IPS-20b (cell line): ENCODE data around the gene SF3B3.

Experiments
- H3K27ac ChIP-seq: one replicate; pipeline ENCODE4 v1.5.1; 2013; ENCODE audit warnings: low read length
- H3K27me3 ChIP-seq: 2 replicates; pipeline ENCODE4 v1.6.1; 2013; ENCODE audit warnings: mild to moderate bottlenecking, low read length, inconsistent platforms; ENCODE audit not compliant: insufficient read depth
- H3K36me3 ChIP-seq: 2 replicates; pipeline ENCODE4 v1.6.1; 2013; ENCODE audit warnings: low read depth, mild to moderate bottlenecking, inconsistent platforms, low read length, moderate library complexity; ENCODE audit not compliant: insufficient read depth
- H3K4me1 ChIP-seq: 2 replicates; pipeline ENCODE4 v1.6.1; 2013; ENCODE audit warnings: mild to moderate bottlenecking, control low read depth, inconsistent platforms, low read length, moderate library complexity; ENCODE audit not compliant: insufficient read depth
- H3K4me3 ChIP-seq: 2 replicates; pipeline ENCODE4 v1.5.1; 2013; ENCODE audit warnings: mild to moderate bottlenecking, low read length, inconsistent platforms
- H3K9ac ChIP-seq: 2 replicates; pipeline ENCODE4 v1.6.1; 2013; ENCODE audit warnings: low read depth, mild to moderate bottlenecking, inconsistent platforms, low read length, moderate library complexity
- H3K9me3 ChIP-seq: 2 replicates; pipeline ENCODE4 v1.6.1; 2013; ENCODE audit warnings: mild to moderate bottlenecking, low read depth, low read length, inconsistent platforms; ENCODE audit not compliant: insufficient read depth

Gene SF3B3

DNA sequence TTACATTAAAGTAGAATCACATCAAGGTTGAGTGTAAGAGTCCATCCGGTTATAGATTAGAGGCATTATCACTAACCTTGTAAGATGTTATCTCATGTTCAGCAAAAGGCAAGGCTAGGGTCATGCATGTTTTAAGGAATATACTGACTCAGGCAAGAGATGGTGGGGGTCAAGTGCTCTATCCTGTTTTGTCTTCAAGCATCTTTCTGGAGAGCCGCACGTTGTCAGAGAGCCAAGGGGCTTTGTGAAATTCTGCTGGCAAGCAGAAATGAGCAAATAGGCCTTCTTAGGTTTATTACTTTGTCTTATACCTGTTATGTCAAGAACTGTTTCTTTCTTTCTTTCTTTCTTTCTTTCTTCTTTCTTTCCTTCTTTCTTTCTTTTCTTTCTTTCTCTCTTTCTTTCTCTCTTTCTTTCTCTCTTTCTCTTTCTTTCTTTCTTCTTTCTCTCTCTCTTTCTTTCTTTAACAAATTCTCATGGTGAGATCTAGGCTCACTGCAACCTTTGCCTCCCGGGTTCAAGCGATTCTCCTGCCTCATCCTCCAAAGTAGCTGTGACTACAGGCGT is 75.4 kb downstream of the SF3B3 start:
- H3K27ac ChIP-seq = no peak overlapping the region
- no peaks in the 10 kb centered on the region for H3K27me3 ChIP-seq
- H3K36me3 ChIP-seq = no peaks in the 10 kb centered on the region
- no peaks in the 10 kb centered on the region for H3K9me3 ChIP-seq
- no peak overlapping the region for H3K9ac ChIP-seq
- H3K4me3 ChIP-seq = no peak overlapping the region
- no peaks in the 10 kb centered on the region for H3K4me1 ChIP-seq

DNA sequence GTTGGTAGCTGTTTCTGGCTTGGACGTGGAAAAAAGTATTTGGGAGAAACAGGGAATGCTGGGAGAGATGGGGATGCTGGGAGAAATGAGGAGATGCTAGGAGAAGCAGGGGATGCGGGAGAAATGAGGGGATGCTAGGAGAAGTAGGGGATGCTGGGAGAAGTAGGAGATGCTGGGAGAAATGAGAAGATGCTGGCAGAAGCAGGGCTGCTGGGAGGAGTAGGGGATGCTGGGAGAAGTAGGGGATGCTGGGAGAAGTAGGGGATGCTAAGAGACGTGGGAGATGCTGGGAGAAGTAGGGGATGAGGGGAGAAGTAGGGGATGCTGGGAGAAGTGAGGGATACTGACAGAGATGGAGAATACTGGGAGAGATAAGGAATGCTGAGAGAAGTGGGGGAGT is 77.1 kb downstream of the SF3B3 start:
- Histone ChIP-seq H3K4me1 (no peaks in the 10 kb centered on the region), H3K27ac (no peak overlapping the region)

DNA sequence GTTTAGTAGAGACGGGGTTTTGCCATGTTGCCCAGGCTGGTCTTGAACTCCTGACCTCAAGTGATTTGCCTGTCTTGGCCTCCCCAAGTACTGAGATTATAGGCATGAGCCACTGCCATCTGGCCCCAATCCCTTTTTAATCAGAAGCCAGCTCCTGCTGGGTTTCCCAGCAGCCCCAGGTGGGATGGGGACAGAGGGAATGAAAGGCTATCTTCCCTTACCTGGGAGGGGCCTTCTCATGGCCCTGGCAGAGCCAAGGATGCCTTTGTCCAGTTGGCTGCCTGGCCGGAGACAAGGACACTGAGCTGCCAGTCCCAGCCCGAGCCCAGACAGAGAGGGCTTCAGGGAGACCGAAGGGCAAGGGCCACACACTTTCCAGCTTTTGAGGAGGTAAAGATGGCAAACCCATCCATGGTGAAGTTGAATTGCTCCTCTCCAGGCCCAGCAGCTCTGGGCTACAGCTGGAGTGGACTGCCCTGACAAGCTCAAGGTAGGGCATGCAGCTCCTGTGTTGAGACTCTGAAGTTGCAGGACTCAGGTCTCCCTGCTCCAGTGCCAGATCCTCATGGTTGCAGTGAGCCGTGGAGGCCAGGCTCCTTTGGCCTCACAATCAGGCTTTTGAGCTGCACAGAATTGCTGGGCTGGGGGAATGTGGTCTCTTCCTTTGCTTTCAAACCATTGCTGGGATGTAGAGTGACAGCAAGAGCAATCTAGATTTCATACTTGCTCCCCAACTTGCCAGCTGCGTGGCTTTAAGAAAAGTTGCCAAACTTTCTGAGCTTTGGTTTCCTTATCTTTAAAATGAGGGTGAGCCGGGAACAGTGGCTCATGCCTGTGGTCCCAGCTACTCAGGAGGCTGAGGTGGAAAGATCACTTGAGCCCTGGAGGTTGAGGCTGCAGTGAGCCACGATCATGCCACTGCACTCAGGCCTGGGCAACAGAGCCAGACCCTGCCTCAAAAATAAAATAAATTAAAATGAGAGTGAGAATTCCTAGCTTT is 78.3 kb downstream of the SF3B3 start:
- H3K27me3 ChIP-seq = no peaks in the 10 kb centered on the region
- H3K9me3 ChIP-seq = no peaks in the 10 kb centered on the region
- no peaks in the 10 kb centered on the region for H3K4me1 ChIP-seq
- H3K9ac ChIP-seq = no peak overlapping the region
- H3K36me3 ChIP-seq = no peaks in the 10 kb centered on the region
- H3K27ac ChIP-seq = no peak overlapping the region
- H3K4me3 ChIP-seq = no peak overlapping the region

More for the DNA sequence above, 77.1 kb downstream of the SF3B3 start:
- Histone ChIP-seq H3K9me3 (no peaks in the 10 kb centered on the region), H3K36me3 (no peaks in the 10 kb centered on the region), H3K9ac (no peak overlapping the region), H3K27me3 (no peaks in the 10 kb centered on the region), H3K4me3 (no peak overlapping the region)

DNA sequence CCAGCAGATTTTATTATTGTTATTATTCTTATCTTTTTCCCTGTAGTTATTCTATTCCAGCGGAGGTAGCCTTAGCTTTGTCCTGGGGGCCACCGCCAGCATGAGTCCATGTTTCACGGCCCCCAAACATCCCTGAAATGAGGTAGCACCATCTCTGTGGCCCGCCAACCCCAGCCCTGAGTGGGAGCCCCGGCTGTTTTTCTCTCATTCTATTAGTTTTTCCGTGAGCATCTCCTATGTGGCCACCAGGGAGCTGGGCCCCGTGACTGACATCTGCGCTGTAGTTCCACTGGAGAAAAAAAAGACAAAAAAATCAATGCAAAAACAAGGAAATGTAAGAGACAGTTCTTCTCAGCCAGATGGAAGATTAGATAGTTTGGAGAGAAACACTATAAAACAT is 79.2 kb downstream of the SF3B3 start:
- no peaks in the 10 kb centered on the region for H3K27me3 ChIP-seq
- no peak overlapping the region for H3K9ac ChIP-seq
- no peak overlapping the region for H3K4me3 ChIP-seq
- no peak overlapping the region for H3K27ac ChIP-seq
- no peaks in the 10 kb centered on the region for H3K9me3 ChIP-seq
- H3K4me1 ChIP-seq = no peaks in the 10 kb centered on the region
- H3K36me3 ChIP-seq = no peaks in the 10 kb centered on the region

DNA sequence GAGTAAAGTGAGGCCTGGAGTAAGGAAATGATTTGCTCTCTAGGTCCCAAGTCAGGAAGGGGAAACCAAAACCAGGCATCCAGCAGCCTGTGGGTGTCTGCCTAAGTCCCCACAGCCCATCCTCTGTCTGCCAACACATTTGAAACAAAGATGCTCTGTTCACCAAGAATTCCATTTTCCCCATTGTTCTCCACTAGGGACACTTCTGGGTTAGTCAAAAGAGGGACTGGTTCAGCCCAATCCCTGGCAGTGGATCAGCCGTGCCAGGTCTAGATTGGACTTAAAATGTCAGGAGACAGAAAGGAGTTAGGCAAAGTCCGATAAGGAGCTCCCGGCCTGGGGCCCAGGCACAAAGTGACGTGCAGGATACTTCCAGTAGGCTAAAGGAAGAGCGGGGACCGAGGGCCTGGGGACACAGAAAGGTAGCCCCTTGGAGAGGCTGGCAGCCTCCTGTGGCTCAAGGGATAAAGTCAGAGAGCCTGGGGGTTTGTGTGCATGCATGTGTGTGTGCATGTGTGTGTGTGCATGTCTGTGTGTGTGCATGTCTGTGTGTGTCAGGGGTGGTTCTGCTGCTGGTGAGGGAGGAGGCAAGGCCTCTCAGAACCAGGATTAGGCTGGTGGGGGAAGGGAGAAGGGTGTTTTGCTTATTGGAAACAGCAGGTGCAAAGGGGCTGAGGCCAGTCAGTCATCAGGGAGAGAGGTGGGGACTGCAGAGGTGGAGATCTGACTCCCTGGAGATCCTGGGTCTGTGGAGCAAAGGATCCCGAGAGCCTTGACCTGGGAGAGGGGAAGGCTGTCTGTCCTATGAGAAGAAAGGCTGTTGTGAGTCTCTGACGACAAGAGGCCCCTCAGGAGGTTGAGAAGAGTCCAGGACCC is 81.0 kb downstream of the SF3B3 start:
- no peak overlapping the region for H3K27ac ChIP-seq
- H3K36me3 ChIP-seq = no peaks in the 10 kb centered on the region
- no peaks in the 10 kb centered on the region for H3K9me3 ChIP-seq
- H3K9ac ChIP-seq = no peak overlapping the region
- H3K4me1 ChIP-seq = no peaks in the 10 kb centered on the region
- no peak overlapping the region for H3K4me3 ChIP-seq
- H3K27me3 ChIP-seq = no peaks in the 10 kb centered on the region

DNA sequence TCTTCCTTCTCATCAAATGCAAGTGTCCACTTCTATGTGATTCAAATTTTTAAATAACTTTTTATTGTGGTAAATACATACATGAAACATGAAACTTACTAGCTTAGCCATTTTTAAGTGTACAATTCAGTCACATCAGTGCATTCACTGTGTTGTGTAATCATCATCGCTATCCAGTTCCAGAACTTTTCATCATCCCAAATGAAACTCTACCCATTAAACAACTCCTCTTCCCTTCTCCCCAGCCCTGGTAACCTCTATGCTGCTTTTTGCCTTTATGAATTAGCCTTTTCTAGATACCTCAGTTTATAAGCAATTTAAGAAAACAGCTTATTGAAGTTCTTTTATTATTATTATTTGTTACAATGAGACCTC is 81.7 kb downstream of the SF3B3 start:
- Histone ChIP-seq H3K27me3 (no peaks in the 10 kb centered on the region), H3K36me3 (no peaks in the 10 kb centered on the region), H3K4me3 (no peak overlapping the region), H3K9me3 (no peaks in the 10 kb centered on the region), H3K4me1 (no peaks in the 10 kb centered on the region), H3K9ac (no peak overlapping the region), H3K27ac (no peak overlapping the region)

DNA sequence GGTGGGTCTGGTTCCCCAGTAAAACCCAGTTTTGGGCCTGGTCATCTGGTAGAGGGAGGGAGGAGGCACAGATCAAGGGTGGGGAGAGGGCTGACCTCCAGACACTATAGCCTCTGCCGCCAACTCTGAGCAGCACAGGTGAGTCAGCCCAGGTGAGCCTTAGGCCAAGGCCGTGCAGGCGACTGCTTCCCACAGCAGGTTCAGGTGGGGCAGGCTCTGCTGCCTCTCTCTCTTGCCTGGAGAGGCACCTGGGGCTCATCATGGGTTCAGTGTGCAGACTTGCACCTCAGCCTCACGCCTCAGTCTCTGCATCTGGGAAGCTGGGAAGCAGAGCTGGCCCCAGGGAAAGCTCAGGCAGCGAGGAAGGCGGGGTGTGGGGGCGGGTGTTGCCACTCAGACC is 84.9 kb downstream of the SF3B3 start:
- H3K9me3 ChIP-seq = no peaks in the 10 kb centered on the region
- no peaks in the 10 kb centered on the region for H3K27me3 ChIP-seq
- no peak overlapping the region for H3K4me3 ChIP-seq
- no peak overlapping the region for H3K9ac ChIP-seq
- peaks cover 6% of the 10 kb centered on the region for H3K36me3 ChIP-seq
- H3K4me1 ChIP-seq = no peaks in the 10 kb centered on the region
- no peak overlapping the region for H3K27ac ChIP-seq

DNA sequence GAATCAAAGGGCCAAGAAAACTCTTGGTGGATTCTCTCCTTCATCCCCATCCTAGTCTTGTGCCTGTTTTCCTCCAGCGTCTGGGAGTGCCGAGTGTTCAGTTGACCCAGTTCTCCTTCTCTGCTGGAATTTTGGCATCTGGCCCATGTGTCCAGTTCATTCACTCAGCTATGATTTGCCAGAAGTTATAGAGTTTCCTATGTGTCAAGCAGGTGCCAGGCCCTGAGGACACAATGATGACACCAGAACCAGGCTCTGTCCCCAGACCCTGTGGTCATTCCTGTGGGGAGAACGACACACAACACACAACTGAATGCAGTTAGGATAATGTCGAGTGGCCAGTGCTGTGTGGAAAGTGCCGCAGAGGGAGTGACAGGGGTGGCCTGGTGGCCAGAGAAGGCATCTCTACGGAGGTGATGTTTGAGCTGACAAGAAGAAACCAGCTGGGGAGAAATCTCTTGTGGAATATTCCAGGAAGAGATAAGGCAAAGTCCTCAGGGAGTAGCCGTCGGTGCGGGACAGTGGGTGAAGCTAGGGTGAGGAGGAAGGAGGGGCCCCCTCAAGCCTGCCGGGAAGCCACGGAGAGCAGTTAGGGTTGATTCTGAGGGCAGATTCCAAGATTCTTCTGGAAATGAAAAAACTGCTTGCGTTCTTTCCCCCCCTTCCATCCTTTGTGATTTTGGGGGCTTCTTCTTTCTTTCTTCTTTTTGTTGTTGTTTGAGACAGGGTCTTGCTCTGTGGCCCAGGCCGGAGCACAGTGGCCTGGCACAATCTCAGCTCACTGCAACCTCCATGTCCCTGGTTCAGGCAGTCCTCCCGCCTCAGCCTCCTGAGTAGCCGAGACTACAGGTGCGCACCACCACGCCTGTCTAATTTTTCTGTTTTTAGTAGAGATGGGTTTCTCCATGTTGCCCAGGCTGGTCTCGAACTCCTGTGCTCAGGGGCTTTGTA is 86.9 kb downstream of the SF3B3 start:
- Histone ChIP-seq H3K4me3 (no peak overlapping the region), H3K27me3 (no peaks in the 10 kb centered on the region), H3K36me3 (peaks cover 19% of the 10 kb centered on the region), H3K9me3 (no peaks in the 10 kb centered on the region), H3K27ac (no peak overlapping the region), H3K9ac (no peak overlapping the region), H3K4me1 (no peaks in the 10 kb centered on the region)

DNA sequence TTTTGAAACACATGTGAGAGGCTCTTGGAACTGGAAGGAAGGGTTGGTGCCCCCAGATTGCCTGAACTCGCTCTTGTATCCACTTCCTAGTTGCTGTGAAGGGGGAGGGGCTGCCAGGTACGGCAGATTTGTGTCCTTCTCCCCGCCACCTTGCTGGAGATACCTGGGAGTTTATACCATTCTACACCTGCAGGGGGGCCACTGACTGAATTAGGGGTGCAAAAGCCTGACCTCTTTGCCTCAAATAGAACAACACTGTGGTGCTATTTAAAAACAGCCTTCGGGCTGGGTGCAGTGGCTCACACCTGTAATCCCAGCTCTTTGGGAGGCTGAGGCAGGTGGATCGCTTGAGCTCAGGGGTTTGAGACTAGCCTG is 87.6 kb downstream of the SF3B3 start:
- Histone ChIP-seq H3K9ac (no peak overlapping the region), H3K9me3 (no peaks in the 10 kb centered on the region), H3K27ac (no peak overlapping the region), H3K27me3 (no peaks in the 10 kb centered on the region), H3K36me3 (peaks cover 26% of the 10 kb centered on the region), H3K4me3 (no peak overlapping the region), H3K4me1 (no peaks in the 10 kb centered on the region)

DNA sequence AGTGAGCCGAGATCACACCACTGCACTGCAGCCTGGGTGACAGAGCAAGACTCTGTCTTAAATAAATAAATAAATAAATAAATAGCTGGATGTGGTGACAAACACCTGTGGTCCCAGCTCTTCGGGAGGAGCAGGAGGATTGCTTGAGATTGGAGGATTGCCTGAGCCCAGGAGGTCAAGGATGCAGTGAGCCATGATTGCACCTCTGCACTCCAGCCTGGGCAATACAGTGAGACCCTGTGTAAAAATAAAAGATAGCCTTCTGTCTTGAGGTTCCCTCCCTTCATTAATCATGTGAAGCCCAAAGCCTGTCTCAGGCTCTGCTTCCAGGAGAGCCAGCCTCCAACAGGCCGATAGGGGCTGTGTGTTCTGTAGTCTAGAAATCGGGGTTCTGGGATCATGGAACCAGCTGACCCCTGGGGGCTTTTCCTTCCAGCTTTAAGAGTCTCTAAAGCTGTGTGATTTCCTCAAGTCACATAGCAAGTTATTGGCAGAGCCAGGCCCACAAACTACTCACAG is 88.2 kb downstream of the SF3B3 start:
- no peaks in the 10 kb centered on the region for H3K9me3 ChIP-seq
- peaks cover 28% of the 10 kb centered on the region for H3K36me3 ChIP-seq
- H3K9ac ChIP-seq = no peak overlapping the region
- H3K4me1 ChIP-seq = no peaks in the 10 kb centered on the region
- no peak overlapping the region for H3K27ac ChIP-seq
- no peak overlapping the region for H3K4me3 ChIP-seq
- no peaks in the 10 kb centered on the region for H3K27me3 ChIP-seq

DNA sequence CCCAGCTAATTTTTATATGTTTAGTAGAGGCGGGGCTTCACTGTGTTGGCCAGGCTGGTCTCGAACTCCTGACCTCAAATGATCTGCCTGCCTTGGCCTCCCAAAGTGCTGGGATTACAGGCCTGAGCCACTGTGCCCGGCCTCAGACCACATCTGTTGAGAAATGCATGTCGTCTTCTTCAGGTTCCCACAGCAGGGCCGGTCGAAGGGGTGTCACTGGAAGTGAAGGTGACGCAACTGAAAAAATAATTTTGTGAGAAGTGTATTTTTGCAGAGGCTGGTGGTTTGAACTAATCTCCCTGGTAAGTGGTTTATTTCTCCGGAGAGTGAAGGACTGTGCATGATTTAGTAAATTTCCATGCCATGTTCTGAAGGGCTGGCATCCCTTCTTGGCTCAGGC is 89.3 kb downstream of the SF3B3 start:
- Histone ChIP-seq H3K9ac (no peak overlapping the region), H3K4me1 (no peaks in the 10 kb centered on the region), H3K9me3 (no peaks in the 10 kb centered on the region), H3K27ac (no peak overlapping the region), H3K4me3 (no peak overlapping the region), H3K27me3 (no peaks in the 10 kb centered on the region), H3K36me3 (peaks cover 28% of the 10 kb centered on the region)
